CD4-positive, CD25-positive, alpha-beta regulatory T cell (primary cell): ENCODE results near the gene CYP2W1. TPM values are rescaled to one million over a fixed set of nuclear protein-coding genes. Genes with fewer than 3 reads are reported as not detected.

ENCODE experiments used
- ATAC-seq, 2 donors: fragments of 150-1000 bp; cut with Tn5 transposase; one replicate each; pipeline ENCODE4 v1.10.0; 2021; ENCODE audit warnings: low read depth in 2 of 2, moderate number of reproducible peaks in 2 of 2, moderate library complexity in 1 of 2
- DNase-seq, 3 donors: peaks; one replicate each; pipeline versions ENCODE4 v3.0.0 to v3.0.0-alpha.2; 2012 to 2022; ENCODE audit warnings: mixed read lengths in 1 of 3
- H3K27ac ChIP-seq: one replicate; pipeline ENCODE4 v1.7.0; 2013; ENCODE audit warnings: mild to moderate bottlenecking, low read length; ENCODE audit not compliant: insufficient read depth, poor library complexity, severe bottlenecking
- H3K27me3 ChIP-seq: one replicate; pipeline ENCODE4 v1.7.0; 2013; ENCODE audit warnings: low read length; ENCODE audit not compliant: control insufficient read depth, insufficient read depth
- H3K36me3 ChIP-seq: one replicate; pipeline ENCODE4 v1.7.0; 2013; ENCODE audit warnings: mild to moderate bottlenecking, low read length, moderate library complexity; ENCODE audit not compliant: control insufficient read depth, insufficient read depth
- H3K4me1 ChIP-seq: 2 replicates; pipeline ENCODE4 v1.7.0; 2013; ENCODE audit warnings: mild to moderate bottlenecking, low read length; ENCODE audit not compliant: insufficient read depth, control insufficient read depth, poor library complexity, severe bottlenecking
- H3K4me3 ChIP-seq: one replicate; pipeline ENCODE4 v1.7.0; 2013; ENCODE audit warnings: low read depth, mild to moderate bottlenecking, low read length, moderate library complexity
- H3K9me3 ChIP-seq, 2 experiments: 1 replicate in 1 of 2; 2 replicates in 1 of 2; pipeline ENCODE4 v1.7.0; 2013; ENCODE audit warnings: low read length in 2 of 2, mild to moderate bottlenecking in 1 of 2, moderate library complexity in 1 of 2; ENCODE audit not compliant: control insufficient read depth in 2 of 2
- H3K27ac Mint-ChIP-seq, 3 donors: one replicate each; pipeline ENCODE4 v1.8.0; 2020 to 2022; ENCODE audit warnings: mild to moderate bottlenecking in 3 of 3, mixed read lengths in 3 of 3, moderate library complexity in 2 of 3
- H3K27me3 Mint-ChIP-seq: one replicate; pipeline ENCODE4 v1.8.0; 2022; ENCODE audit warnings: mild to moderate bottlenecking, mixed read lengths
- H3K36me3 Mint-ChIP-seq: one replicate; pipeline ENCODE4 v1.8.0; 2020; ENCODE audit warnings: mixed read lengths
- H3K4me1 Mint-ChIP-seq, 4 donors: one replicate each; pipeline ENCODE4 v1.8.0; 2020 to 2022; ENCODE audit warnings: mixed read lengths in 4 of 4, mild to moderate bottlenecking in 1 of 4
- H3K4me3 Mint-ChIP-seq, 4 donors: one replicate each; pipeline ENCODE4 v1.8.0; 2020 to 2022; ENCODE audit warnings: mild to moderate bottlenecking in 4 of 4, mixed read lengths in 4 of 4, moderate library complexity in 3 of 4
- H3K9me3 Mint-ChIP-seq, 7 donors: one replicate each; pipeline ENCODE4 v1.8.0; 2020 to 2022; ENCODE audit warnings: mixed read lengths in 7 of 7, mild to moderate bottlenecking in 3 of 7, moderate library complexity in 2 of 7
- polyA plus RNA-seq, 4 donors: library from polyadenylated mRNA; unstranded; fragments of 300-500 nt; fragmentation: Illumina TruSeq; gene quantifications; one replicate each; pipeline ENCODE4 v1.2.3, GENCODE V29; 2021
- total RNA-seq: library from RNA; stranded (reverse); gene quantifications from one replicate; pipeline ENCODE4 v1.2.3, GENCODE V29; 2022

The CYP2W1 gene
- total and polyA plus RNA-seq, 5 donors from 2014 or later = not detected

DNA sequence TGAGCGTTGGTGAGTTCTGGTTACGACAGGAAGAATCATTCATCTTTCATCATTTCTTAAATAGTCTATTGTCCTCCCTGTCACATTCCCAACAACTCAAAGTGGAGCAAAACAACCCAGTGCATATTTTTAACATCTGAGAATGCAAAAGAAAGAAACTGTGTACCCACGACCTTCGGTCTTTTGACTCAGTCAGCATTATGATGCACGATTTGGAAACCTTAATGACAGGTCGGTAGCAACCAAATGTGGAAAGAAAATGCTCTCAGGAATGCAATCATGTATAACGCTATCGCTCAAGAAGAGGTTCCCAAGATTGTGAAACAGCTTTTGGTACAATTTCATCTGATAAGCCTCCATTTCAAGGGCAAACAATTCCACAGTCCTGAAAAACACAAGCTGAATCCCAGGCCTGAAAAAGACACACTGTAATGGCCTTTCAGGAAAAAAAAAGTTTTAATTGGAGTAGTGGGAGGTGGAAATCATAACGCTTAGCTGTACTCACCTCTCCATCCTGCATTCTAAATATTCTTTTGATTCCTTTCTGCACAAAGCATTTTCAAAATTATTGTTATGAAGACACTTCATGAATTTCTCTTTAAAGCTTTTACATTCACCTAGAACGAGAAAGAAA, 10.2 kb upstream of the CYP2W1 start:
- H3K27me3 Mint-ChIP-seq = peaks cover 4% of the 10 kb centered on the region
- Histone ChIP-seq H3K27ac (no peak overlapping the region), H3K4me3 (peak overlapping the region; percentile 14), H3K4me1 (peaks cover 35% of the 10 kb centered on the region), H3K36me3 (peaks cover 51% of the 10 kb centered on the region), H3K27me3 (no peaks in the 10 kb centered on the region), H3K9me3 (no peaks in the 10 kb centered on the region)
- peak overlapping the region in 2 of 3 donors; percentile 32 to 54 for H3K27ac Mint-ChIP-seq
- peaks cover 0 to 38% (median 19%) of the 10 kb centered on the region in 4 donors for H3K4me1 Mint-ChIP-seq
- peaks cover 12% of the 10 kb centered on the region for H3K36me3 Mint-ChIP-seq
- DNase-seq = no peak
- H3K9me3 Mint-ChIP-seq = peaks cover 0 to 1% (median 0%) of the 10 kb centered on the region in 7 donors
- no peak for ATAC-seq
- peak overlapping the region; percentile 24 to 90 (median 76) for H3K4me3 Mint-ChIP-seq

DNA sequence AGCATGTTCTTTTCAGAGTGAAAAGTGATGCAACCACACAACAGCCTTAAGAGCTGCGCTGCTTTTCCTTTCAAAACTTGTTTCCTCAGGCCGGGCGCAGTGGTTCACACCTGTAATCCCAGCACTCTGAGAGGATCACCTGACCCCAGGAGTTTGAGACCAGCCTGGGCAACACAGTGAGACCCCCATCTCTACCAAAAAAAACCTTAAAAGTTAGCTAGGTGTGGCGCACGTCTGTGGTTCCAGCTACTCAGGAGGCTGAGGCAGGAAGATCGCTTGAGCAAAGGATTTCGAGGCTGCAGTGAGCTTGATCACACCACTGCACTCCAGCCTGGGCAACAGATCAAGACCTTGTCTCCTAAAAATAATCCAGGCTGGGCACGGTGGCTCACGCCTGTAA, 9.7 kb upstream of the CYP2W1 start:
- Mint-ChIP-seq H3K4me3 (peak overlapping the region; percentile 24 to 90 (median 76)), H3K9me3 (peaks cover 0 to 1% (median 0%) of the 10 kb centered on the region in 7 donors), H3K36me3 (peaks cover 9% of the 10 kb centered on the region), H3K4me1 (peaks cover 0 to 38% (median 19%) of the 10 kb centered on the region in 4 donors), H3K27me3 (peaks cover 4% of the 10 kb centered on the region), H3K27ac (peak overlapping the region in 2 of 3 donors; percentile 32 to 62)
- Histone ChIP-seq H3K4me1 (peaks cover 35% of the 10 kb centered on the region), H3K36me3 (peaks cover 46% of the 10 kb centered on the region), H3K4me3 (no peak overlapping the region), H3K27me3 (no peaks in the 10 kb centered on the region), H3K9me3 (no peaks in the 10 kb centered on the region), H3K27ac (no peak overlapping the region)
- DNase-seq (no peak), ATAC-seq (no peak)

- ATAC-seq (no peak), DNase-seq (no peak)
- H3K27me3 Mint-ChIP-seq = peaks cover 4% of the 10 kb centered on the region
- H3K27ac Mint-ChIP-seq = peak overlapping the region; percentile 20 to 95 (median 94)
- H3K36me3 Mint-ChIP-seq = peaks cover 9% of the 10 kb centered on the region
- H3K27me3 ChIP-seq = no peaks in the 10 kb centered on the region
- H3K4me1 Mint-ChIP-seq = peaks cover 0 to 38% (median 19%) of the 10 kb centered on the region in 4 donors
- peaks cover 35% of the 10 kb centered on the region for H3K4me1 ChIP-seq
- peak overlapping the region; percentile 99 for H3K27ac ChIP-seq
- peak overlapping the region; percentile 90 for H3K4me3 ChIP-seq
- H3K36me3 ChIP-seq = peaks cover 38% of the 10 kb centered on the region
- no peaks in the 10 kb centered on the region for H3K9me3 ChIP-seq
- H3K4me3 Mint-ChIP-seq = peak overlapping the region; percentile 91 to 98 (median 95)
- H3K9me3 Mint-ChIP-seq = peaks cover 0 to 1% (median 0%) of the 10 kb centered on the region in 7 donors
Observed at GRCh38 chr7:974172-974571, 8.8 kb upstream of the CYP2W1 start.

- Mint-ChIP-seq H3K4me1 (peaks cover 0 to 38% (median 19%) of the 10 kb centered on the region in 4 donors), H3K36me3 (peaks cover 9% of the 10 kb centered on the region), H3K27ac (peak within 1 kb of the TSS; percentile 89 to 95 (median 94)), H3K4me3 (peak within 1 kb of the TSS; percentile 91 to 98 (median 95)), H3K9me3 (peaks cover 0 to 1% (median 0%) of the 10 kb centered on the region in 7 donors), H3K27me3 (peaks cover 4% of the 10 kb centered on the region)
- ATAC-seq (peak; percentile 89 to 90), DNase-seq (peak; percentile 82 to 94 (median 89))
- H3K27me3 ChIP-seq = no peaks in the 10 kb centered on the region
- H3K4me3 ChIP-seq = peak within 1 kb of the TSS; percentile 90
- peak within 1 kb of the TSS; percentile 99 for H3K27ac ChIP-seq
- H3K36me3 ChIP-seq = peaks cover 29% of the 10 kb centered on the region
- no peaks in the 10 kb centered on the region for H3K9me3 ChIP-seq
- H3K4me1 ChIP-seq = peaks cover 35% of the 10 kb centered on the region
Observed at GRCh38 chr7:974820-975681, 7.9 kb upstream of the CYP2W1 start, which contains the start of gene COX19. Gene COX19, minus strand, starts transcription at chr7:975549. Its CDS starts 40 bp downstream, at chr7:975509.

DNA sequence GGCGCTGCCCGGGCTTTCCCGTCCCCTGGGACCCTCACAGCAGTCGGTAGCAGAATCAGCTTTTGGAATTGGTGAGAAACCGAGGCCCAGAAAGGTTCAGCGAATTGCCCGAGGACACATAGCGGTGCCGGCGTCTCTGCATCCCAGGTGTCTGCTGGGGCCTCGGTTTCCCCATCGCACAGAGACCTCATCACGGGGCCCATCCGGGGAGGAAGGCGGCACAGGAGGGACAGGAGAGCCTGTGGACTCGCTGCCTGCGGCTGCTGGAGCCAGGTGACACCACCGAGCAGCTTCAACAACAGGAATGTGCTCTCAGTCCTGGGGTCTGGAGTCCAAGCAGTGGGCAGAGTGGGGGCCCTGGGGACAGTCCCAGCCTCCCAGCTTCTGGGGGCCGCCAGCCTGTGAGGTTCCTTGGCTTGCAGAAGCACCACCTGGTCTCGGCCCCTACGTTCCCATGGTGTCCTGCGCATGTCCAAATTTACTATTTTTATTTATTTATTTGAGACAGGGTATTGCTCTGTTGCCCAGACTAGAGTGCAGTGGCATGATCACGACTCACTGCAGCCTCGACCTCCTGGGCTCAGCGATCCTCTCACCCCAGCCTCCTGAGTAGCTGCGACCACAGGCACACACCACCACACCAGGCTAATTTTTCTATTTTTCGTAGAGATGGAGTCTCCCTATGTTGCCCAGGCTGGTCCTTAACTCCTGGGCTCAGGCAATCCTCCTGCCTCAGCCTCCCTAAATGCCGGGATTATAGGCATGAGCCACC, 7.1 kb upstream of the CYP2W1 start:
- ATAC-seq = no peak
- H3K9me3 ChIP-seq = no peaks in the 10 kb centered on the region

GRCh38 chr7:976901-977325, 6.1 kb upstream of the CYP2W1 start:
- Mint-ChIP-seq H3K4me1 (peaks cover 0 to 28% (median 15%) of the 10 kb centered on the region in 4 donors), H3K9me3 (peaks cover 0 to 1% (median 0%) of the 10 kb centered on the region in 7 donors), H3K27me3 (peaks cover 4% of the 10 kb centered on the region), H3K4me3 (peak overlapping the region in 2 of 4 donors; percentile 32 to 91), H3K36me3 (peaks cover 2% of the 10 kb centered on the region), H3K27ac (no peak overlapping the region)
- H3K4me1 ChIP-seq = peaks cover 31% of the 10 kb centered on the region
- no peak overlapping the region for H3K27ac ChIP-seq
- no peaks in the 10 kb centered on the region for H3K9me3 ChIP-seq
- peaks cover 15% of the 10 kb centered on the region for H3K36me3 ChIP-seq
- DNase-seq = no peak
- H3K4me3 ChIP-seq = no peak overlapping the region
- no peak for ATAC-seq
- H3K27me3 ChIP-seq = no peaks in the 10 kb centered on the region

More for the DNA sequence above, 7.1 kb upstream of the CYP2W1 start:
- peaks cover 4% of the 10 kb centered on the region for H3K27me3 Mint-ChIP-seq
- H3K27ac Mint-ChIP-seq = peak overlapping the region in 2 of 3 donors; percentile 25 to 41
- H3K27me3 ChIP-seq = no peaks in the 10 kb centered on the region
- H3K4me1 ChIP-seq = peaks cover 35% of the 10 kb centered on the region
- H3K4me3 Mint-ChIP-seq = peak overlapping the region; percentile 70 to 97 (median 85)
- peaks cover 0 to 1% (median 0%) of the 10 kb centered on the region in 7 donors for H3K9me3 Mint-ChIP-seq
- H3K27ac ChIP-seq = peak overlapping the region; percentile 99
- peaks cover 0 to 35% (median 18%) of the 10 kb centered on the region in 4 donors for H3K4me1 Mint-ChIP-seq
- H3K36me3 ChIP-seq = peaks cover 23% of the 10 kb centered on the region
- H3K4me3 ChIP-seq = no peak overlapping the region
- peaks cover 8% of the 10 kb centered on the region for H3K36me3 Mint-ChIP-seq
- no peak for DNase-seq
